HFFc6 (cell line): ENCODE measurements around the gene HLF. TPM values are rescaled to one million over a fixed set of nuclear protein-coding genes. Genes with fewer than 3 reads are reported as not detected.

Experiments
- DNase-seq: peaks from one replicate; pipeline ENCODE4 v3.0.0-alpha.2; 2018
- H3K27ac Mint-ChIP-seq: 2 replicates; pipeline ENCODE4 v1.8.0; 2020; ENCODE audit warnings: mild to moderate bottlenecking, mixed read lengths
- H3K27me3 Mint-ChIP-seq: 2 replicates; pipeline ENCODE4 v1.8.0; 2021; ENCODE audit warnings: mild to moderate bottlenecking, moderate library complexity, mixed read lengths; ENCODE audit not compliant: insufficient read depth
- H3K36me3 Mint-ChIP-seq: 2 replicates; pipeline ENCODE4 v1.8.0; 2021; ENCODE audit warnings: low read depth, mixed read lengths
- H3K4me1 Mint-ChIP-seq: 2 replicates; pipeline ENCODE4 v1.8.0; 2020; ENCODE audit warnings: low read depth, mixed read lengths
- H3K4me3 Mint-ChIP-seq: 2 replicates; pipeline ENCODE4 v1.8.0; 2020; ENCODE audit warnings: mild to moderate bottlenecking, moderate library complexity, mixed read lengths
- H3K9me3 Mint-ChIP-seq: 2 replicates; pipeline ENCODE4 v1.8.0; 2020; ENCODE audit warnings: mild to moderate bottlenecking, mixed read lengths
- CTCF ChIP-seq: fragments of 200-600 bp; sonication (generic); IDR thresholded peaks from 2 replicates; pipeline ENCODE4 v1.5.0; 2021; ENCODE audit warnings: antibody characterized with exemption, mild to moderate bottlenecking
- total RNA-seq, 6 experiments: library from RNA; stranded (reverse); fragmentation: NEBNext Ultra II Directional; extraction: Animal tissue kit (Norgen Biotek cat#: 25700); gene quantifications; 2 replicates in 1 of 6; 3 replicates in 5 of 6; pipeline ENCODE4 v1.2.3, GENCODE V29; 2021

Gene HLF
- total RNA-seq, 6 experiments from 2014 or later = not detected

- Mint-ChIP-seq H3K4me3 (no peak overlapping the region), H3K4me1 (peaks cover 22% of the 10 kb centered on the region), H3K36me3 (no peaks in the 10 kb centered on the region), H3K27me3 (peaks cover 4% of the 10 kb centered on the region), H3K9me3 (no peaks in the 10 kb centered on the region), H3K27ac (no peak overlapping the region)
- TF ChIP-seq CTCF = no peak
- no peak for DNase-seq
Observed at GRCh38 chr17:55284944-55285339, 20.2 kb downstream of the HLF start.

GRCh38 chr17:55285340-55286301 lies 20.9 kb downstream of the HLF start:
- Mint-ChIP-seq H3K27ac (no peak overlapping the region; the same call in 1 of the 2 replicates), H3K4me1 (peaks cover 22% of the 10 kb centered on the region), H3K36me3 (no peaks in the 10 kb centered on the region), H3K9me3 (no peaks in the 10 kb centered on the region), H3K4me3 (no peak overlapping the region), H3K27me3 (peaks cover 4% of the 10 kb centered on the region; the same call in 1 of the 2 replicates)
- peak; percentile 25 for DNase-seq
- no peak for TF ChIP-seq CTCF

DNA sequence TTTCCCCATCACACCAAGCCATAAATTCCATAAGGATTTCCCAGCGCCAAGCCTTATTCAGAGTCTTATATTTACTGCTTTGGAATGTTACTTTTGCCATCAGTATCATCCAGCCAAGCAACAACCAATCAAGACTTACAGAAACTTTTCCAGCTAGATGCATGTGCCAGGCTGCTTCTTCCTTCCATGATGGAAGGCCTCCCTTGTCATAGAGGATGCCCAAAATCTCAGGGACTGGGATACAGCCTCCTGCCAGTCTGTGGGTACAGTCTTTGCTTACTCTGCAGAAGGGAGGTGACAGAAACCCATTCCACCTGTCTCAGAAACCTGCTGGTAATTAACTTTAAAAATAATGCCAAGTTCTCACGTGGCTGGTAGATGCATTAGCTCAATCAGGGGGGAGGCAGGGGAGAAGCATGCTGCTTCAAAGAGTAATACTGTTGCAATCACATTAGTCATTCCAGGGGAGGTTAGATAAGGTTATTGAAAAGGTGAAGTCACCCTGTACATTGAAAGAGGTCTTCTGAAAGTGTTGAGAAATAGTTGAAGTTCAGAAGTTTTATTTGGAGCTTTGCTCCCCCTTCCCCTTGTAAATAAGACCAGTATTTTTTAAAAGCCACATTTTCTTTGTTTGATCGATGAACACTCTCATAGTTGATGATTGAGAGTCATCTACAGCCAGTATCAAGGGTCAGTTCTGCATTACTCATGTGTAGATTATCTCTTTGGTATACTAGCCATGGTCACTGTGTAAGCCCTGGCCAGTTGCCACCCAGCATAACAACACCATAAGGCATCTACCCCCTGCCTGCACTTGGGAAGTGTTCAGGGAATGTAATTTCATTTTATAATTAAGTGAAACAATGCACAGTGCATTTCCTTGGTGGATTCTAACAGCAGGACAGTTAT lies 22.2 kb downstream of the HLF start:
- Mint-ChIP-seq H3K4me3 (no peak overlapping the region), H3K27me3 (peaks cover 5% of the 10 kb centered on the region), H3K27ac (no peak overlapping the region), H3K36me3 (no peaks in the 10 kb centered on the region), H3K4me1 (peaks cover 22% of the 10 kb centered on the region), H3K9me3 (no peaks in the 10 kb centered on the region)
- TF ChIP-seq CTCF = no peak
- DNase-seq = no peak

GRCh38 chr17:55288356-55289105 lies 23.8 kb downstream of the HLF start:
- peaks cover 10% of the 10 kb centered on the region for H3K27me3 Mint-ChIP-seq

More at GRCh38 chr17:55288356-55289105, 23.8 kb downstream of the HLF start:
- Mint-ChIP-seq H3K27ac (no peak overlapping the region), H3K36me3 (no peaks in the 10 kb centered on the region), H3K4me1 (peaks cover 22% of the 10 kb centered on the region), H3K4me3 (no peak overlapping the region), H3K9me3 (no peaks in the 10 kb centered on the region)
- TF ChIP-seq CTCF = no peak
- DNase-seq = no peak
